ENCODE results near the gene SNX1. TPM values are rescaled to one million over a fixed set of nuclear protein-coding genes. Genes with fewer than 3 reads are reported as not detected.

The SNX1 gene
- total RNA-seq, 1 donor from 2014 or later, result 38.1 TPM

DNA sequence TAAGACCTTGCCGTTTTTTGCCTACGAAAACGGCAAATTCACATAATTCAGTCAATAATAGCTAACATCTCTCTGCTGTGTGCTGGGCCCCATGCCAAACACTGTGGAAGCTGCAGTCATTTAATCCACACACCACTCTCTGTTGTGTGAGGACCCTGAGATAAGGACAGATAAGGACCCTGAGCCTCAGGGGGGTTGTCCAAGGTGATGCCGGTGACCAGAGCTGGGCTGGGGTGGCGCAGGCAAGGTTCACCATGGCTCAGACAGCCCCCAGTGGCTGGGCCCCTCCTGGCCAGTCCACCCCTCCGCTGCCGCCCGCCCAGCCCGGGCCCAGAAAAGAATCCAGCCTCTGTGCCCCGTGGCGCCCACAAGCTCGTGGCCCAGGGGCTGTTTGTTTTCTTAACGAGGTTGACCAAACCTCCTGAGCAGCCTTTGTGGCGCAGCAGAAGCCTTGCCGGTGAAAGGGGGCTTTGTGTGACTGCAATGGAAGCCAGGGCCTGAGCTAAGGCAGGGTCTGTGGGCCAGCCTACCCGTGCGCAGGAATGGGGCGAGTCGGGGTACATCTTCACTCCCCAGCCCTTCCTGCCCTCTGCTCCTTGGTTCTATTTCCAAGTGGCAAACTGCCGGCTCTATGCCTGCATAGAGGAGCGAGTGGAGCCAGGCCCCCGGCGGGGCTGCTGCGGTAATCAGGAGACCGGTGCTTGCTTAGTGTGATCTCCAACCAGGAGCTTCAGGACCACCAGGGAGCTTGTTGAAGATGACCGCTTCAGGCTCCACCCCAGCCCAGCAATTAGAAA, 51.3 kb downstream of the SNX1 start:
- Histone ChIP-seq H3K27me3 (ENCODE audit: control insufficient read depth, insufficient read depth, low read length) (peaks cover 5% of the 10 kb centered on the region), H3K36me3 (ENCODE audit: control insufficient read depth, insufficient read depth, low read length) (peaks cover 1% of the 10 kb centered on the region), H3K4me3 (ENCODE audit: low read depth, low read length) (no peak overlapping the region)
- TF ChIP-seq, protein P1, sequence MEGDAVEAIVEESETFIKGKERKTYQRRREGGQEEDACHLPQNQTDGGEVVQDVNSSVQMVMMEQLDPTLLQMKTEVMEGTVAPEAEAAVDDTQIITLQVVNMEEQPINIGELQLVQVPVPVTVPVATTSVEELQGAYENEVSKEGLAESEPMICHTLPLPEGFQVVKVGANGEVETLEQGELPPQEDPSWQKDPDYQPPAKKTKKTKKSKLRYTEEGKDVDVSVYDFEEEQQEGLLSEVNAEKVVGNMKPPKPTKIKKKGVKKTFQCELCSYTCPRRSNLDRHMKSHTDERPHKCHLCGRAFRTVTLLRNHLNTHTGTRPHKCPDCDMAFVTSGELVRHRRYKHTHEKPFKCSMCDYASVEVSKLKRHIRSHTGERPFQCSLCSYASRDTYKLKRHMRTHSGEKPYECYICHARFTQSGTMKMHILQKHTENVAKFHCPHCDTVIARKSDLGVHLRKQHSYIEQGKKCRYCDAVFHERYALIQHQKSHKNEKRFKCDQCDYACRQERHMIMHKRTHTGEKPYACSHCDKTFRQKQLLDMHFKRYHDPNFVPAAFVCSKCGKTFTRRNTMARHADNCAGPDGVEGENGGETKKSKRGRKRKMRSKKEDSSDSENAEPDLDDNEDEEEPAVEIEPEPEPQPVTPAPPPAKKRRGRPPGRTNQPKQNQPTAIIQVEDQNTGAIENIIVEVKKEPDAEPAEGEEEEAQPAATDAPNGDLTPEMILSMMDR (IDR thresholded peaks at IDR 0.05; ENCODE audit: insufficient read depth, low read length, poor library complexity, severe bottlenecking), result no peak
- DNase-seq (ENCODE audit: low read depth), result no peak

DNA sequence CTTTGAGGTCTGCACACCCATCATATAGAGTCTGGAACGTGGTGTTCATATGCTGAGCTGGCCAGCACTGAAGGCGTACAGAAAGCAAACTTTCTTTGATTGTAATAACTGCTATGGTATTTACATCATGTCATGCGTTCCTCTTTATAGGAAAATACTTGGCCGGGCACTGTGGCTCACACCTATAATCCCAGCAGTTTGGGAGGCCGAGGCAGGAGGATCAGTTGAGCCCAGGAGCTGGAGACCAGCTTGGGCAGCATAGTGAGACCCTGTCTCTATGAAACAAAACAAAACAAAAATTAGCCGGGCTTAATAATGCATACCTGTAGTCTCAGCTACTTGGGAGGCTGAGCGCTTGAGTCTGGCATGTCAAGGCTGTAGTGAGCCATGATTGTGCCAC, 52.4 kb downstream of the SNX1 start:
- no peaks in the 10 kb centered on the region for H3K36me3 ChIP-seq (ENCODE audit: control insufficient read depth, insufficient read depth, low read length)
- H3K4me3 ChIP-seq (ENCODE audit: low read depth, low read length), result no peak overlapping the region
- TF ChIP-seq, protein P1 (IDR thresholded peaks at IDR 0.05; ENCODE audit: insufficient read depth, low read length, poor library complexity, severe bottlenecking), result no peak
- no peak for DNase-seq (ENCODE audit: low read depth)
- H3K27me3 ChIP-seq (ENCODE audit: control insufficient read depth, insufficient read depth, low read length), result peaks cover 15% of the 10 kb centered on the region

DNA sequence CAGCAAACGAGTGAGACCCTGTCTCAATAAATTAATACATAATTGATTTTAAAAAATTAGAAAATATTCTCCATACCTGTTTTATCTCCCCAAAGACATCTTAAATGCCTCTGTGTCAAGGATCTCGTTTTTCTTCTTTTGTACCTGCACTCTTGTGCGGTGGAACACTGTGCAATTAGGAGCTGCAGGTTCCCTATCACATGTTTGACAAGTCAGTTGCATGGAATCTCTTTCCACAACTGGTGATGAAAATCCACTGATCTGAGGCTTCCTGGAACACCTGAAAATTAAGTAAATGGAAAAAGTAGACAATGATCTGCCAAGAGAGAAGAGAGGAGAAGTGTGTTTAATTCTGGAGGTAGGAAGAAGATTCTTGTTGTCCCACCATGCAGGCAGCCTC, 52.8 kb downstream of the SNX1 start:
- Histone ChIP-seq H3K36me3 (ENCODE audit: control insufficient read depth, insufficient read depth, low read length) (no peaks in the 10 kb centered on the region), H3K27me3 (ENCODE audit: control insufficient read depth, insufficient read depth, low read length) (peaks cover 15% of the 10 kb centered on the region), H3K4me3 (ENCODE audit: low read depth, low read length) (no peak overlapping the region)
- TF ChIP-seq, protein P1 (IDR thresholded peaks at IDR 0.05; ENCODE audit: insufficient read depth, low read length, poor library complexity, severe bottlenecking), result no peak
- no peak for DNase-seq (ENCODE audit: low read depth)

DNA sequence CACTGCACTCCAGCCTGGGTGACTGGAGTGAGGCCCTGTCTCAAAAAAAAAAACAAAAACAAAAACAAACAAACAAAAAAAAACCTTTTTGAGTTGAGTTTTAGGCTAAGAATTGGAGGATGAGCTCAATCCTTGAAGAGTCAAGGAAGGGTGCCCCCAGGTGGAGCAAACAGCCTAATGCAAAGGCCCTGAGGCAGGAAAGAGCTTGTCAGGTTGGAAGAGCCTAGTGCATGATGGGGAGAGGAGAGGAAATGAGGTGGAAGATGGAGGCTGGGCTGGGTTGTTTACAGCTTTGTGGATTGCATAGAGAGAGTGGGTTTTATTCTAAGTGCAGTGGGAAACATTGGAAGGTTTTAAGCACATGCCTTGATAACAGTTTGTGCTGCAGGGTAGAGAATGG, 53.6 kb downstream of the SNX1 start:
- Histone ChIP-seq H3K36me3 (ENCODE audit: control insufficient read depth, insufficient read depth, low read length) (no peaks in the 10 kb centered on the region), H3K4me3 (ENCODE audit: low read depth, low read length) (no peak overlapping the region), H3K27me3 (ENCODE audit: control insufficient read depth, insufficient read depth, low read length) (peaks cover 15% of the 10 kb centered on the region)
- no peak for DNase-seq (ENCODE audit: low read depth)
- TF ChIP-seq, protein P1 (IDR thresholded peaks at IDR 0.05; ENCODE audit: insufficient read depth, low read length, poor library complexity, severe bottlenecking), result no peak

DNA sequence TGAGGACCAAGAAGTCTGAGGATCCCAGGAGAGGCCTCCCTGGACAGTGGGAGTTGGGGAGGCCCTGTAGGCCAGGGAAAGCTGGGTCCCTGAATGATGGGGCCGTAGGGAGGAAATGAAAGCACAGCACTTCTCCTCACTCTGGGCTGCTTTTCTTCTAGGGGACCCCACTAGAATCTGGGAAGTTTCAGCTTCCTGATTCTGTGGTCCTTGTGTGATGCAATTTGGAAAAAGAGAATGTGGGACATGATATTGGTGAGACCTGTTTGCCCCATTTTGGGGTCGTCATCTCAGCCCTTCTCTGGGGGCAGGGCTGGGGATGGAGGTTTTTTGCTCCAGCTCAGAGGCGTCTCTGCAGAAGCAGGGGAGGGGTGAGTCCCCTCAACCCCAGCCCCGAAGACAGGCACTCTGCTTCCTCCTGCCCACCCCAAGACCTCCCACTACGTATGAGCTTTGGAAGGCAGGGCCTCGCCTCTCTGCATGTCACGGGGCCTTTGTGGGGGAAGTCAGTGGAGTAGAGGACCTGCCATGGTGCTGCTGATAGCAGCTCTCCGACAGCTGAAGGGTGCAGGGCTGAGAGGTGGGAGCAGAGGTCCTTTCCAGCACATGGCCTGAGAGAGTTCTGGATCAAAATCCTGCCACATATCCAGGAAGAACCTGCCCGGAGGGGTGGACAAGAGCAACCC, 54.3 kb downstream of the SNX1 start:
- no peak for DNase-seq (ENCODE audit: low read depth)
- TF ChIP-seq, protein P1 (IDR thresholded peaks at IDR 0.05; ENCODE audit: insufficient read depth, low read length, poor library complexity, severe bottlenecking), result no peak
- no peak overlapping the region for H3K4me3 ChIP-seq (ENCODE audit: low read depth, low read length)
- peaks cover 15% of the 10 kb centered on the region for H3K27me3 ChIP-seq (ENCODE audit: control insufficient read depth, insufficient read depth, low read length)
- no peaks in the 10 kb centered on the region for H3K36me3 ChIP-seq (ENCODE audit: control insufficient read depth, insufficient read depth, low read length)

All from kidney epithelial cell (primary cell).